Body of pancreas (tissue), 4 donors: Measurements from ENCODE around the gene SELENOW.

ENCODE experiments used
- POLR2A ChIP-seq, 3 donors: fragments of 450-650 bp; IDR thresholded peaks; one replicate each; pipeline ENCODE4 v1.6.1; 2016; ENCODE audit warnings: antibody characterized with exemption in 3 of 3, mild to moderate bottlenecking in 2 of 3
- TF ChIP-seq, protein P1 (sequence below), 7 experiments: fragments of 450-650 bp in 4 of 7; fragments of 200-600 bp in 3 of 7; sonication (generic) in 3 of 7; IDR thresholded peaks; one replicate each; pipeline ENCODE4 v1.5.1; 2016 to 2019; ENCODE audit warnings: antibody characterized with exemption in 7 of 7

DNA sequence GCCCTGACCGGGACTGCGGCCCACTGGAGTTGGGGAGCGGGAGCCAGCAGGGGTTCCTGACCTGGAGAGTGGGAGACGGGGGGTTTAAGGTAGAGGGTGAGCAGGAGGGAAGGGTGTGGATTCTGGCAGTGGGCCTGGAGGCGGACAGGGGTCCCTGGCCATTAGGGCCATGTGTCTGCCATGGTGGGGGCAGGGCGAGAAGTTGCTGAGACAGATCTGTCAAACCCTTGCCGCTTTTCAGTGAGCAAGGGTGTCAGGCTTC, 12.2 kb upstream of the SELENOW start:
- TF ChIP-seq, protein P1, sequence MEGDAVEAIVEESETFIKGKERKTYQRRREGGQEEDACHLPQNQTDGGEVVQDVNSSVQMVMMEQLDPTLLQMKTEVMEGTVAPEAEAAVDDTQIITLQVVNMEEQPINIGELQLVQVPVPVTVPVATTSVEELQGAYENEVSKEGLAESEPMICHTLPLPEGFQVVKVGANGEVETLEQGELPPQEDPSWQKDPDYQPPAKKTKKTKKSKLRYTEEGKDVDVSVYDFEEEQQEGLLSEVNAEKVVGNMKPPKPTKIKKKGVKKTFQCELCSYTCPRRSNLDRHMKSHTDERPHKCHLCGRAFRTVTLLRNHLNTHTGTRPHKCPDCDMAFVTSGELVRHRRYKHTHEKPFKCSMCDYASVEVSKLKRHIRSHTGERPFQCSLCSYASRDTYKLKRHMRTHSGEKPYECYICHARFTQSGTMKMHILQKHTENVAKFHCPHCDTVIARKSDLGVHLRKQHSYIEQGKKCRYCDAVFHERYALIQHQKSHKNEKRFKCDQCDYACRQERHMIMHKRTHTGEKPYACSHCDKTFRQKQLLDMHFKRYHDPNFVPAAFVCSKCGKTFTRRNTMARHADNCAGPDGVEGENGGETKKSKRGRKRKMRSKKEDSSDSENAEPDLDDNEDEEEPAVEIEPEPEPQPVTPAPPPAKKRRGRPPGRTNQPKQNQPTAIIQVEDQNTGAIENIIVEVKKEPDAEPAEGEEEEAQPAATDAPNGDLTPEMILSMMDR (IDR thresholded peaks at IDR 0.05) = no peak
- TF ChIP-seq POLR2A (IDR thresholded peaks at IDR 0.05) = no peak
